Renal cortex interstitium (tissue), 15 donors: Measurements from ENCODE around the gene MNAT1. TPM values are rescaled to one million over a fixed set of nuclear protein-coding genes. Genes with fewer than 3 reads are reported as not detected.
A peak's percentile ranks its signal among the peaks of the same experiment; 100 is the strongest.

ENCODE experiments used
- DNase-seq, 11 donors: peaks; one replicate each; pipeline ENCODE4 v3.0.0-alpha.2; 2013; ENCODE audit warnings: low read depth in 9 of 11, low spot score in 4 of 11; ENCODE audit errors: extremely low read depth in 1 of 11
- long read RNA-seq, 16 experiments: transcript quantifications; one replicate each; lab custom pipeline, GENCODE V29; 2026
- polyA plus RNA-seq, 3 donors: library from polyadenylated mRNA; unstranded; fragments of 120-200 nt; gene quantifications; one replicate each; pipeline ENCODE4 v1.2.1, GENCODE V29; 2013; ENCODE audit not compliant: insufficient read length in 3 of 3

MNAT1 gene
- 10 to 100 TPM; 39.4 to 54.1 (median 47.2) TPM for polyA plus RNA-seq
- long read RNA-seq, donor 1, transcript MNAT1-208 (4 exons, 1,097 nt), result major isoform, 6 of 15 reads
- long read RNA-seq, donor 1, partial matches to known transcripts, result 5 of 15 reads
- long read RNA-seq, donor 1, other reads (novel, unspliced or antisense), result 0 of 15 reads
- long read RNA-seq, donor 2, transcript MNAT1-208 (4 exons, 1,097 nt), result major isoform, 10 of 23 reads
- long read RNA-seq, donor 2, transcript MNAT1-201 (8 exons, 2,635 nt), result minor isoform, 6 of 23 reads
- long read RNA-seq, donor 2, partial matches to known transcripts, result 7 of 23 reads
- long read RNA-seq, donor 2, other reads (novel, unspliced or antisense), result 0 of 23 reads
- long read RNA-seq, donor 3, transcript MNAT1-208 (4 exons, 1,097 nt), result major isoform, 13 of 24 reads
- long read RNA-seq, donor 3, transcript MNAT1-201 (8 exons, 2,635 nt), result minor isoform, 6 of 24 reads
- long read RNA-seq, donor 3, partial matches to known transcripts, result 5 of 24 reads
- long read RNA-seq, donor 3, other reads (novel, unspliced or antisense), result 0 of 24 reads
- long read RNA-seq, donor 4, transcript MNAT1-201 (8 exons, 2,635 nt), result major isoform, 12 of 15 reads
- long read RNA-seq, donor 4, partial matches to known transcripts, result 0 of 15 reads
- long read RNA-seq, donor 4, other reads (novel, unspliced or antisense), result 0 of 15 reads
- long read RNA-seq, donor 5, result 0 reads
- long read RNA-seq, donor 6, transcript MNAT1-208 (4 exons, 1,097 nt), result major isoform, 6 of 12 reads
- long read RNA-seq, donor 6, transcript MNAT1-201 (8 exons, 2,635 nt), result major isoform, 6 of 12 reads
- long read RNA-seq, donor 6, partial matches to known transcripts, result 0 of 12 reads
- long read RNA-seq, donor 6, other reads (novel, unspliced or antisense), result 0 of 12 reads
- long read RNA-seq, donor 7, transcript MNAT1-208 (4 exons, 1,097 nt), result minor isoform, 8 of 17 reads
- long read RNA-seq, donor 7, transcript MNAT1-201 (8 exons, 2,635 nt), result major isoform, 9 of 17 reads
- long read RNA-seq, donor 7, partial matches to known transcripts, result 0 of 17 reads
- long read RNA-seq, donor 7, other reads (novel, unspliced or antisense), result 0 of 17 reads
- long read RNA-seq, donor 8, result 0 reads
- long read RNA-seq, donor 9, transcript MNAT1-201 (8 exons, 2,635 nt), result major isoform, 11 of 15 reads
- long read RNA-seq, donor 9, partial matches to known transcripts, result 0 of 15 reads
- long read RNA-seq, donor 9, other reads (novel, unspliced or antisense), result 0 of 15 reads
- long read RNA-seq, donor 10, transcript MNAT1-201 (8 exons, 2,635 nt), result major isoform, 8 of 23 reads
- long read RNA-seq, donor 10, transcript MNAT1-208 (4 exons, 1,097 nt), result minor isoform, 6 of 23 reads
- long read RNA-seq, donor 10, partial matches to known transcripts, result 8 of 23 reads
- long read RNA-seq, donor 10, other reads (novel, unspliced or antisense), result 0 of 23 reads
- long read RNA-seq, donor 11, transcript MNAT1-208 (4 exons, 1,097 nt), result minor isoform, 6 of 22 reads
- long read RNA-seq, donor 11, transcript MNAT1-201 (8 exons, 2,635 nt), result major isoform, 16 of 22 reads
- long read RNA-seq, donor 11, partial matches to known transcripts, result 0 of 22 reads
- long read RNA-seq, donor 11, other reads (novel, unspliced or antisense), result 0 of 22 reads
- long read RNA-seq, donor 12, partial matches to known transcripts, result 0 of 5 reads
- long read RNA-seq, donor 12, other reads (novel, unspliced or antisense), result 0 of 5 reads
- long read RNA-seq, donor 13, result 0 reads
- long read RNA-seq, donor 14, transcript MNAT1-201 (8 exons, 2,635 nt), result major isoform, 13 of 17 reads
- long read RNA-seq, donor 14, partial matches to known transcripts, result 0 of 17 reads
- long read RNA-seq, donor 14, other reads (novel, unspliced or antisense), result 0 of 17 reads
- long read RNA-seq, donor 15, partial matches to known transcripts, result 0 of 7 reads
- long read RNA-seq, donor 15, other reads (novel, unspliced or antisense), result 0 of 7 reads
- long read RNA-seq, donor 16, transcript MNAT1-208 (4 exons, 1,097 nt), result minor isoform, 15 of 50 reads
- long read RNA-seq, donor 16, transcript MNAT1-201 (8 exons, 2,635 nt), result major isoform, 34 of 50 reads
- long read RNA-seq, donor 16, partial matches to known transcripts, result 0 of 50 reads
- long read RNA-seq, donor 16, other reads (novel, unspliced or antisense), result 0 of 50 reads

GRCh38 chr14:60734465-60735242 is at the start of gene MNAT1:
Gene MNAT1 (plus strand): TSS chr14:60734761. CDS start chr14:60734863, 102 bp downstream.
- DNase-seq, result peak in 9 of 11 donors; percentile 63 to 78 (median 71)

GRCh38 chr14:60686865-60687264 is 47.7 kb upstream of the MNAT1 start:
- no peak for DNase-seq

GRCh38 chr14:60691383-60692113 is 43.0 kb upstream of the MNAT1 start:
- peak in 1 of 11 donors; percentile 5 for DNase-seq

GRCh38 chr14:60695327-60695726 is 39.2 kb upstream of the MNAT1 start:
- DNase-seq, result no peak

- no peak for DNase-seq
Observed at GRCh38 chr14:60700598-60700997, 34.0 kb upstream of the MNAT1 start.

GRCh38 chr14:60705100-60705499 is 29.5 kb upstream of the MNAT1 start:
- DNase-seq, result peak in 1 of 11 donors; percentile 6

GRCh38 chr14:60707858-60708257 is 26.7 kb upstream of the MNAT1 start:
- no peak for DNase-seq

GRCh38 chr14:60710494-60710893 is 24.1 kb upstream of the MNAT1 start:
- DNase-seq, result no peak

GRCh38 chr14:60713513-60713912 is 21.0 kb upstream of the MNAT1 start:
- no peak for DNase-seq

- no peak for DNase-seq
Observed at GRCh38 chr14:60720391-60720790, 14.2 kb upstream of the MNAT1 start.

- no peak for DNase-seq
Observed at GRCh38 chr14:60720962-60721325, 13.6 kb upstream of the MNAT1 start.

- DNase-seq, result peak in 6 of 11 donors; percentile 20 to 42 (median 36)
Observed at GRCh38 chr14:60721326-60722106, 13.0 kb upstream of the MNAT1 start.

- DNase-seq, result no peak
Observed at GRCh38 chr14:60722107-60722356, 12.5 kb upstream of the MNAT1 start.

GRCh38 chr14:60722357-60723115 is 12.0 kb upstream of the MNAT1 start:
- peak in 8 of 11 donors; percentile 61 to 81 (median 70) for DNase-seq
